HG03460 (cell line): Measurements from ENCODE around the gene LGALS3BP.

ENCODE experiments used
- ATAC-seq: cut with Tn5 transposase; IDR thresholded peaks from one replicate; pipeline ENCODE4 v1.9.1; 2021; ENCODE audit not compliant: unreplicated experiment

LGALS3BP gene

GRCh38 chr17:78999947-79000395 lies 20.2 kb upstream of the LGALS3BP start:
- no peak for ATAC-seq

GRCh38 chr17:78999056-78999768 lies 19.5 kb upstream of the LGALS3BP start:
- ATAC-seq: no peak

- no peak for ATAC-seq
Measured at GRCh38 chr17:78998311-78999055, 18.8 kb upstream of the LGALS3BP start.

GRCh38 chr17:78997881-78998280 lies 18.2 kb upstream of the LGALS3BP start:
- no peak for ATAC-seq

GRCh38 chr17:78997231-78997741 lies 17.6 kb upstream of the LGALS3BP start:
- no peak for ATAC-seq

GRCh38 chr17:78996781-78997201 lies 17.1 kb upstream of the LGALS3BP start:
- no peak for ATAC-seq

- no peak for ATAC-seq
Measured at GRCh38 chr17:78995761-78996451, 16.2 kb upstream of the LGALS3BP start.

GRCh38 chr17:78995022-78995760 lies 15.5 kb upstream of the LGALS3BP start:
- ATAC-seq: no peak

- ATAC-seq: no peak
Measured at GRCh38 chr17:78993981-78994671, 14.4 kb upstream of the LGALS3BP start.

- ATAC-seq: no peak
Measured at GRCh38 chr17:78993241-78993956, 13.7 kb upstream of the LGALS3BP start.

- ATAC-seq: no peak
Measured at GRCh38 chr17:78992542-78993212, 13.0 kb upstream of the LGALS3BP start.

- no peak for ATAC-seq
Measured at GRCh38 chr17:78991906-78992532, 12.3 kb upstream of the LGALS3BP start.

- no peak for ATAC-seq
Measured at GRCh38 chr17:78991017-78991738, 11.5 kb upstream of the LGALS3BP start.

- no peak for ATAC-seq
Measured at GRCh38 chr17:78990349-78991016, 10.8 kb upstream of the LGALS3BP start.

- ATAC-seq: no peak
Measured at GRCh38 chr17:78988152-78988551, 8.4 kb upstream of the LGALS3BP start.

GRCh38 chr17:78986649-78987328 lies 7.1 kb upstream of the LGALS3BP start:
- ATAC-seq: no peak
